ENCODE measurements around the gene CHCHD6. TPM values are rescaled to one million over a fixed set of nuclear protein-coding genes. Genes with fewer than 3 reads are reported as not detected.

CHCHD6 gene
- total and polyA plus RNA-seq, 2 donors (not counting 3 experiments of a cell fraction or from before 2014, with no cell fraction given), result 8.4 to 10.1 TPM

DNA sequence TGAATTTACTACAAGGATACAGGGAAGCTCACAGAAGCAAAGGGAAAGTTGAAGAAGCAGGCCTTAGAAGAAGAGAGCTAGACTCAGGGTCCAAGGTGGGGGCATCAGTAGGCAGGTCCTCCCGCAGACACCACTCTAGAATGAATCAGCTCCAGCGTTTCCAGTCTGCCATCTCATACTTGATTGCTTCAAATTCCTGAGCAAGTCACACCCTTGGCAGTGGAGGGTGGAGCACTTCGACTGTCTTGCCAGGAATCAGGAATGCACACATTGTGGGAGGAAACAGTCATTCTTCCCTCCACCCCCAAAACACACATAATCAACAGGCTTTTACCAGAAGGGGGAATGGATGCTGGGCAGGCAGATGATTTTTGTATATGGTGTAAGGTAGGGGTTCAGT is 78.5 kb downstream of the CHCHD6 start:
- POLR2A ChIA-PET, result no interaction called here

More for the DNA sequence above, 78.5 kb downstream of the CHCHD6 start:
- no peaks in the 10 kb centered on the region for H3K27me3 ChIP-seq (ENCODE audit: control insufficient read depth in 2 of 2, insufficient read depth in 2 of 2, low read length in 2 of 2)
- CTCF ChIA-PET, result no interaction called here
- H3K9ac ChIP-seq (replicated peaks; ENCODE audit: extremely low read depth, insufficient read depth, low read length), result no peak overlapping the region
- dilution Hi-C loops (cut with MboI; ENCODE audit: extremely low pct_ligation_motif_present, low sequenced_read_pairs) (no loop called here), intact Hi-C loops (cut with micrococcal nuclease) (no loop called here)
- no peaks in the 10 kb centered on the region for H3K9me3 ChIP-seq (replicated peaks; ENCODE audit: control insufficient read depth, insufficient read depth, low read length)
- H3K4me3 ChIP-seq (replicated peaks in 1 of 3; ENCODE audit: insufficient read depth in 1 of 3, low read depth in 1 of 3, low read length in 3 of 3), result no peak overlapping the region
- no peaks in the 10 kb centered on the region for H3K9me1 ChIP-seq (replicated peaks; ENCODE audit: control insufficient read depth, extremely low read depth, insufficient read depth, low read length)
- no peak overlapping the region for H3K27ac ChIP-seq (ENCODE audit: insufficient read depth, low read depth, low read length)
- no peak overlapping the region for H2AFZ ChIP-seq (ENCODE audit: low read depth, low read length)
- no peaks in the 10 kb centered on the region for H3K79me2 ChIP-seq (ENCODE audit: control insufficient read depth, insufficient read depth, low read length)
- H3K36me3 ChIP-seq (ENCODE audit: control insufficient read depth in 2 of 2, extremely low read depth in 1 of 2, insufficient read depth in 2 of 2, low read length in 2 of 2), result no peaks in the 10 kb centered on the region
- peak; percentile 6 for DNase-seq (ENCODE audit: low read depth, low spot score)
- FAIRE-seq, result no peak
- H3K4me2 ChIP-seq (ENCODE audit: insufficient read depth, low read length), result no peak overlapping the region
- BruUV-seq (replicated peaks), result no TSS peak
- H3K4me1 ChIP-seq (ENCODE audit: control insufficient read depth, extremely low read depth, insufficient read depth, low read length), result no peaks in the 10 kb centered on the region
- H4K20me1 ChIP-seq (replicated peaks; ENCODE audit: control insufficient read depth, extremely low read depth, insufficient read depth, low read length), result no peaks in the 10 kb centered on the region
- TF ChIP-seq GATA2 (IDR thresholded peaks at IDR 0.05; ENCODE audit: insufficient read depth, insufficient read length, low read depth, low read length), result no peak
- TF ChIP-seq, protein P1, sequence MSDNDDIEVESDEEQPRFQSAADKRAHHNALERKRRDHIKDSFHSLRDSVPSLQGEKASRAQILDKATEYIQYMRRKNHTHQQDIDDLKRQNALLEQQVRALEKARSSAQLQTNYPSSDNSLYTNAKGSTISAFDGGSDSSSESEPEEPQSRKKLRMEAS (IDR thresholded peaks at IDR 0.05; ENCODE audit: insufficient read depth, insufficient read length), result no peak
- TF ChIP-seq EZH2 (IDR thresholded peaks at IDR 0.05; ENCODE audit: borderline replicate concordance, low read depth, low read length, severe bottlenecking), result no peak
- TF ChIP-seq POLR2A (IDR thresholded peaks at IDR 0.05; ENCODE audit: low read depth, low read length), result no peak
- no peak for TF ChIP-seq CTCF (IDR thresholded peaks at IDR 0.05; ENCODE audit: extremely low read depth in 1 of 2, insufficient read depth in 1 of 2, low read depth in 1 of 2, low read length in 2 of 2)
- no peak for TF ChIP-seq FOS (IDR thresholded peaks at IDR 0.05; ENCODE audit: borderline replicate concordance, insufficient read depth, low read length)
- no peak for TF ChIP-seq JUN (IDR thresholded peaks at IDR 0.05; ENCODE audit: borderline replicate concordance, insufficient read depth, insufficient read length, low read depth)
- no peak for TF ChIP-seq POLR2AphosphoS5 (IDR thresholded peaks at IDR 0.05; ENCODE audit: insufficient read depth, low read depth, low read length)
- no peak for TF ChIP-seq MYC (IDR thresholded peaks at IDR 0.05; ENCODE audit: low read depth, low read length)

Data from endothelial cell of umbilical vein (primary cell).